ENCODE measurements around the gene PHF1. TPM values are rescaled to one million over a fixed set of nuclear protein-coding genes. Genes with fewer than 3 reads are reported as not detected.

Gene PHF1
- total and polyA plus RNA-seq, 2 of the 4 experiments (the other 2 are of a cell fraction) = 9.0 to 47.2 TPM

DNA sequence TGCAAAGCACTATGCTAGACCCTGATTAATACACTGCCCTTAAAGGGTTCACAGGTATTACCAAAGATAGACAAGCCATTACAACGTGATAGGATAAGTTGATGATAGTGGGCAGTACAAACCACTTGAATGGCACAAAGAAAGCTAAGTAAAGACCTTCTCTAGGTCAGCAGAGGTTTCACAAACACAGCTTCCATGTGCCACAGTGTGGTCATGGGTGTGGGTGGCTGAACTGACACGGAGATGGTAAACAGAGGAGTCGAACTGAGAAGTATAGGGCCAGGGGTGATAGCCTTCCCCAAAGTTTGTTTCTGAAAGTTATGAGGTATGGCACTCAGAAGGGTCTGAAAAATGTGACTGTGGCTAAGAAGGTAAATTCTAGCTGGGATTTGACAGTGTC is 47.9 kb downstream of the PHF1 start:
- H4K5ac ChIP-seq (ENCODE audit: low read depth, low read length) = no peak overlapping the region
- no peak overlapping the region for H2AK9ac ChIP-seq (replicated peaks; ENCODE audit: low read depth, low read length, poor library complexity)
- H3K27ac ChIP-seq (ENCODE audit: insufficient read depth, low read length) = no peak overlapping the region
- no peaks in the 10 kb centered on the region for H4K20me1 ChIP-seq (ENCODE audit: insufficient read depth, low read length)
- in situ Hi-C loops (cut with MboI; ENCODE audit: low sequenced_read_pairs) (loop anchor here (10.0 kb wide), 1 partner anchor 246 kb away; no protein-coding TSS in a partner anchor), intact Hi-C loops (cut with micrococcal nuclease) (loop anchor here (10.0 kb wide), 1 partner anchor 216 kb away; no protein-coding TSS in a partner anchor), dilution Hi-C loops (cut with HindIII; ENCODE audit: low sequenced_read_pairs, unreplicated experiment) (no loop called here)
- no peak overlapping the region for H2AFZ ChIP-seq (replicated peaks; ENCODE audit: low read length, poor library complexity)
- no peak overlapping the region for H2BK15ac ChIP-seq (ENCODE audit: low read depth, low read length)
- no peak overlapping the region for H3K14ac ChIP-seq (replicated peaks; ENCODE audit: low read depth, low read length)
- H2BK120ac ChIP-seq (ENCODE audit: low read depth, low read length) = no peak overlapping the region
- no TSS peak for BruUV-seq (replicated peaks)
- H3K9me3 ChIP-seq (ENCODE audit: control insufficient read depth, insufficient read depth, low read length) = no peaks in the 10 kb centered on the region
- peaks cover 7% of the 10 kb centered on the region; the same call in 1 of the 2 replicates for H3K36me3 ChIP-seq (ENCODE audit: control insufficient read depth, insufficient read depth, low read length)
- no peak overlapping the region for H3K4me2 ChIP-seq (ENCODE audit: low read depth, low read length)
- H3K27me3 ChIP-seq (ENCODE audit: control insufficient read depth, insufficient read depth, low read length) = peaks cover 3% of the 10 kb centered on the region
- ATAC-seq (ENCODE audit: low read depth) (no peak), DNase-seq (no peak)
- H3K4me3 ChIP-seq (ENCODE audit: insufficient read depth, low read depth, low read length) = no peak overlapping the region
- peaks cover 18 to 31% of the 10 kb centered on the region in 2 experiments; a peak in 3 of 4 replicates for H3K79me1 ChIP-seq (ENCODE audit: low read depth in 1 of 2, low read length in 2 of 2)
- WGBS, 2 experiments (ENCODE audit: extremely low coverage in 2 of 2, insufficient read length in 1 of 2) = 80% methylated on average over 1 of the region's 3 CpGs; no CpG with 5 or more reads in 1 of the 2 experiments
- no peak overlapping the region for H2BK5ac ChIP-seq (ENCODE audit: low read depth, low read length, poor library complexity, severe bottlenecking)
- H4K8ac ChIP-seq (ENCODE audit: low read depth in 2 of 2, low read length in 2 of 2) = no peak overlapping the region
- ChIA-PET POLR2A (ENCODE audit: unreplicated experiment) (no interaction called here), CTCF (no interaction called here)
- no peak overlapping the region for H2BK20ac ChIP-seq (ENCODE audit: low read depth, low read length)
- H3K9me1 ChIP-seq (ENCODE audit: insufficient read depth, low read length) = peaks cover 3% of the 10 kb centered on the region; the same call in 1 of the 2 replicates
- H3K4ac ChIP-seq (ENCODE audit: low read depth, low read length) = no peak overlapping the region
- no peak overlapping the region for H3K23ac ChIP-seq (ENCODE audit: low read depth, low read length)
- H3K4me1 ChIP-seq (ENCODE audit: control insufficient read depth, insufficient read depth, low read length) = peaks cover 4% of the 10 kb centered on the region; the same call in 1 of the 2 replicates
- no peak overlapping the region for H3K18ac ChIP-seq (ENCODE audit: low read depth, low read length)
- TF ChIP-seq NFE2L2 (IDR thresholded peaks at IDR 0.05; ENCODE audit: low read depth, low read length) = no peak
- no peak for TF ChIP-seq FOS (IDR thresholded peaks at IDR 0.05; ENCODE audit: low read depth, low read length)
- no peak for TF ChIP-seq RCOR1 (IDR thresholded peaks at IDR 0.05; ENCODE audit: insufficient replicate concordance, low read length)
- H4K91ac ChIP-seq (ENCODE audit: insufficient read depth, low read depth, low read length) = no peak overlapping the region
- no peak overlapping the region for H3K56ac ChIP-seq (ENCODE audit: extremely low read depth, insufficient read depth, low read length)
- H3K9ac ChIP-seq (ENCODE audit: low read depth, low read length) = no peak overlapping the region
- no peak overlapping the region for H2AK5ac ChIP-seq (ENCODE audit: low read depth, low read length)
